GM18508 (cell line): ENCODE results near the gene C2.

Experiments used
- ATAC-seq: cut with Tn5 transposase; IDR thresholded peaks from one replicate; pipeline ENCODE4 v1.9.1; 2021; ENCODE audit warnings: moderate number of reproducible peaks; ENCODE audit not compliant: insufficient read depth, unreplicated experiment

Gene C2

GRCh38 chr6:31952890-31953289, 25.4 kb downstream of the C2 start:
- no peak for ATAC-seq

DNA sequence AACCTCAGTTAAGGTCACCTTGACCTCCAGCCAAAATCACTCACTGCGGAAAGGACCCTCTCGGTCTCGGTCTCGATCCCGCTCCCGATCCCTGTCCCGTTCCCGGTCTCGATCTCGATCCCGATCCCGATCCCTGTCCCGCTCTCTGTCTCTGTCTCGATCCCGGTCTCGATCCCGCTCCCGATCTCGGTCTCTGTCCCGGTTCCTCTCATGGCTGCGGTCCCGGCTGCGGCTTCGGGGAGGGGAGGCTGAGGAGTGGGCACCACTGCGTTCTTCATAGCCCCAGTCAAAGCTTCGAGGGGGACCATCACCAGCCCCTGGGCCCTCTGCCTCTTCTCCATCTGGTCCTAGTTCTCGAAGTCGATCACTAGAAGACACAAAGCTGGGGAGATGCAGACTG, 27.0 kb downstream of the C2 start:
- no peak for ATAC-seq

- no peak for ATAC-seq
Observed at GRCh38 chr6:31956796-31957195, 29.3 kb downstream of the C2 start.

DNA sequence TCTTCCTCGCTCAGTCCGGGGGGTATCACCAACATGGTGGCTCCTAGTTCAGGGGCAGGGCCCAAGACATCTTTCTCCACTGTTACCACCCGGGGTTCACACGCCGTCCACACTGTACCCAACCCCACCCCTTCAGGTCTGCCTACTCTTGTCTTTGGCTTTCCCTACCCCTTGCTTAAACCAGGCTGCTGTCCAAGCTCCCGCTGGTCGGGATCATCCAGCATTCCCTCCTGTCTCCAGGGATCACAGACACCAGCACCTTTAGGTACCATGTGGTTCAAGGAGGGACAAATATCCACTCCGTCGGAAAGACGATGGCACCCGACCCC, 30.9 kb downstream of the C2 start:
- no peak for ATAC-seq

- ATAC-seq: peak; percentile 83
Observed at GRCh38 chr6:31958741-31959739, 31.5 kb downstream of the C2 start, which contains the start of the genes NELFE and SKIC2. TSS of gene NELFE (minus strand) at chr6:31958971. CDS start at chr6:31958446, 525 bp downstream. TSS of gene SKIC2 (plus strand) at chr6:31959175. CDS start at chr6:31959193, 18 bp downstream.

DNA sequence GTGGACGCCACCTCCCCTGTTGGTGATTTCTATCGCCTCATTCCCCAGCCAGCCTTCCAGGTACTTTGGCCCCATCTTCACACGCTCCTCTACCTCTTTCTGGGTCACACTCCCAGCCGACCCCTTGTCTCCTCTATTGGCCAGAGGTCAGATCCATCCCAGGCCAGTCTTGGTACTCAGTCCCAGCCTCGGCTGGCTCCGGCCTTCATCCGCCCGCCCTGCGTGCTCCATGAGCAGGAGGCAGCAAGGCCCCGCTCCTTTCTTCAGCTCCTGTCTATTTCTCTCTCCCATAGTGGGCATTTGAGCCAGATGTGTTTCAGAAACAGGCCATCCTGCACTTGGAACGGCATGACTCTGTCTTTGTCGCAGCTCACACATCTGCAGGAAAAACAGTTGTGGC, 34.1 kb downstream of the C2 start:
- no peak for ATAC-seq

- ATAC-seq: no peak
Observed at GRCh38 chr6:31963921-31964320, 36.4 kb downstream of the C2 start.

DNA sequence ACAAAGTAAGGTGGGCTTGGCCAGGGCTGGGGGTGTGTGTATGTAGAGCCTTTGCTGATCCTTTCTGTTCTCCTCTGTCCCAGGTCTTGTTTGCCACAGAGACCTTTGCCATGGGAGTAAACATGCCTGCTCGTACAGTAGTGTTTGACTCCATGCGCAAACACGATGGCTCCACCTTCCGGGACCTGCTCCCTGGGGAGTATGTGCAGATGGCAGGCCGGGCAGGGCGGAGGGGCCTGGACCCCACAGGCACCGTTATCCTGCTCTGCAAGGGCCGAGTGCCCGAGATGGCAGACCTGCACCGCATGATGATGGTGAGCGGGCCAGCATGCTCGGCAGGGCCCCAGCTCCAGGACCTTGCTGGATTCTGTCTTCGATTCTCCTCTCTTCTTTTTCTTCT, 38.2 kb downstream of the C2 start:
- no peak for ATAC-seq

GRCh38 chr6:31966506-31966905, 39.0 kb downstream of the C2 start:
- no peak for ATAC-seq

GRCh38 chr6:31966997-31967925, 39.7 kb downstream of the C2 start:
- ATAC-seq: no peak

GRCh38 chr6:31967926-31968320, 40.4 kb downstream of the C2 start:
- ATAC-seq: no peak

DNA sequence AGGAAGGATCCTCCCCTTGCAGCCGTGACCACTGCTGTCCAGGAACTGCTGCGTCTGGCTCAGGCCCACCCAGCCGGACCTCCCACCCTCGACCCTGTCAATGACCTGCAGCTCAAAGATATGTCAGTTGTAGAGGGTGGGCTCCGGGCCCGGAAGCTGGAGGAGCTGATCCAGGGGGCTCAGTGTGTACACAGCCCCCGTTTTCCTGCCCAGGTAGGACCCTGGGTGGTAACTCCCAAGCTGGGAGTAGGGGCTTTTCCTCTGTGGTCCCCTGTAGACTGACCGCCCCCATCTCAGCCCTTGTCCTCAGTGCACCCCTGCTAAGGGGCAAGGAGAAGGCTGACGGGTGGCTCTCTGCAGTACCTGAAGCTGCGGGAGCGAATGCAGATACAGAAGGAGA, 40.8 kb downstream of the C2 start:
- no peak for ATAC-seq

GRCh38 chr6:31968791-31969711, 41.5 kb downstream of the C2 start:
- ATAC-seq: no peak

GRCh38 chr6:31969712-31970603, 42.4 kb downstream of the C2 start:
- ATAC-seq: no peak

GRCh38 chr6:31970604-31971271, 43.2 kb downstream of the C2 start:
- no peak for ATAC-seq

- no peak for ATAC-seq
Observed at GRCh38 chr6:31971279-31971992, 43.9 kb downstream of the C2 start.

DNA sequence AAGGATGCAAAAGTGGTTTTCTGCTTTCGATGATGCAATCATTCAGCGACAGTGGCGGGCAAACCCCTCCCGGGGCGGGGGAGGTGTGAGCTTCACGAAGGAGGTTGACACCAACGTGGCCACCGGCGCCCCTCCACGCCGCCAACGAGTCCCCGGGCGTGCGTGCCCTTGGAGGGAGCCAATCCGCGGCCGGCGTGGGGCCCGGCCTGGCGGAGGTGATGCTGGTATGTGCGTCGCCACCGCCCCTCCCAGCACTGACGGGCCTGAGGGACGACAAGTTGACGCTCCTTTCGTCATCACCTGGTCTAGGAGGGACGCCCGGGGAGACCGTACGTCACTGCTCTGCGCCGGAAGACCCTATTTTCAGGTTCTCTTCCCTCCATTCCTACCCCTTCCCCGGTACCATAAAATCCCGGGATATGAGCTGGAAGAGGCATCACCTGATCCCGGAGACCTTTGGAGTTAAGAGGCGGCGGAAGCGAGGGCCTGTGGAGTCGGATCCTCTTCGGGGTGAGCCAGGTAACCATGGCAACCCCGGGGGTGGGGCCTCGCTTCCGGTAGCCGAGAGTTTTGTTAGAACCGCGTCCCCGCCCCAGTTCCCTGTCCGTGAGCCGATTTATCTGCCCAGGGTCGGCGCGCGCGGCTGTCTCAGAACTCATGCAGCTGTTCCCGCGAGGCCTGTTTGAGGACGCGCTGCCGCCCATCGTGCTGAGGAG, 44.6 kb downstream of the C2 start, which contains the start of gene DXO:
Gene DXO (minus strand): TSS at position 146 of the 716 bp plus-strand sequence. CDS start 463 bp downstream, outside the sequence.
- ATAC-seq: peak; percentile 71
